PFSK-1 (cell line): ENCODE results near the gene DLGAP1.

ENCODE experiments used
- FOXP2 ChIP-seq: optimal IDR thresholded peaks from 2 replicates; pipeline ENCODE3; 2011; ENCODE audit warnings: borderline replicate concordance, control low read depth, inconsistent platforms; ENCODE audit not compliant: insufficient read depth; ENCODE audit errors: extremely low read length, extremely low read depth
- POLR2AphosphoS5 ChIP-seq: IDR thresholded peaks from 2 replicates; pipeline ENCODE4 v1.6.1; 2012; ENCODE audit warnings: low read depth, mild to moderate bottlenecking, control low read depth, low read length, moderate library complexity
- REST ChIP-seq, 2 experiments: IDR thresholded peaks; 2 replicates each; pipeline versions ENCODE4 v1.6.1 to v1.8.0; 2011 to 2012; ENCODE audit warnings: low read depth in 2 of 2, low read length in 2 of 2, control low read depth in 1 of 2, inconsistent platforms in 1 of 2, mild to moderate bottlenecking in 1 of 2, moderate library complexity in 1 of 2; ENCODE audit not compliant: insufficient read depth in 1 of 2
- SIN3A ChIP-seq: IDR thresholded peaks from 2 replicates; pipeline ENCODE4 v1.6.1; 2012; ENCODE audit warnings: mild to moderate bottlenecking, low read length, moderate library complexity, borderline replicate concordance; ENCODE audit not compliant: insufficient read depth
- TAF1 ChIP-seq: IDR thresholded peaks from 2 replicates; pipeline ENCODE4 v1.6.1; 2012; ENCODE audit warnings: low read length, control low read depth, borderline replicate concordance; ENCODE audit not compliant: insufficient read depth

DLGAP1 gene

GRCh38 chr18:4108016-4108415 is 347.1 kb downstream of the DLGAP1 start:
- TF ChIP-seq SIN3A (no peak), REST (IDR thresholded peaks at IDR 0.05; ENCODE audit: insufficient read depth in 1 of 2, low read depth in 2 of 2, low read length in 2 of 2) (no peak), FOXP2 (no peak), POLR2AphosphoS5 (no peak), TAF1 (no peak)

- TF ChIP-seq FOXP2 (no peak), TAF1 (no peak), REST (IDR thresholded peaks at IDR 0.05; ENCODE audit: insufficient read depth in 1 of 2, low read depth in 2 of 2, low read length in 2 of 2) (no peak), POLR2AphosphoS5 (no peak), SIN3A (no peak)
These were observed 348.0 kb downstream of the DLGAP1 start for GRCh38 chr18:4107049-4107467.

- no peak for TF ChIP-seq FOXP2
- TF ChIP-seq SIN3A, result no peak
- no peak for TF ChIP-seq TAF1
- TF ChIP-seq REST (IDR thresholded peaks at IDR 0.05; ENCODE audit: insufficient read depth in 1 of 2, low read depth in 2 of 2, low read length in 2 of 2), result no peak
- TF ChIP-seq POLR2AphosphoS5, result no peak
These were observed 348.6 kb downstream of the DLGAP1 start for GRCh38 chr18:4106407-4107033.

- TF ChIP-seq REST (IDR thresholded peaks at IDR 0.05; ENCODE audit: insufficient read depth in 1 of 2, low read depth in 2 of 2, low read length in 2 of 2) (no peak), FOXP2 (no peak), POLR2AphosphoS5 (no peak), SIN3A (no peak), TAF1 (no peak)
These were observed 352.2 kb downstream of the DLGAP1 start for GRCh38 chr18:4102901-4103300.

- no peak for TF ChIP-seq SIN3A
- no peak for TF ChIP-seq FOXP2
These were observed 354.1 kb downstream of the DLGAP1 start for GRCh38 chr18:4101009-4101408.
